NCI-H82 (cell line): Measurements from ENCODE around the gene DNAH6.

Source experiments
- DNase-seq: peaks from one replicate; lab custom pipeline; 2025; lab: John Stamatoyannopoulos, UW

Gene DNAH6

GRCh38 chr2:84631985-84632384 lies 115.7 kb downstream of the DNAH6 start:
- no peak for DNase-seq

- no peak for DNase-seq
Observed at GRCh38 chr2:84636080-84636971, 120.0 kb downstream of the DNAH6 start.

GRCh38 chr2:84639751-84640150 lies 123.5 kb downstream of the DNAH6 start:
- DNase-seq = no peak

GRCh38 chr2:84640411-84640810 lies 124.1 kb downstream of the DNAH6 start:
- DNase-seq = no peak

- no peak for DNase-seq
Observed at GRCh38 chr2:84641021-84641420, 124.7 kb downstream of the DNAH6 start.

GRCh38 chr2:84643991-84644390 lies 127.7 kb downstream of the DNAH6 start:
- peak; percentile 58 for DNase-seq

- DNase-seq = peak; percentile 3
Observed at GRCh38 chr2:84646514-84646913, 130.2 kb downstream of the DNAH6 start.

- DNase-seq = no peak
Observed at GRCh38 chr2:84647267-84647666, 131.0 kb downstream of the DNAH6 start.

GRCh38 chr2:84649058-84649457 lies 132.8 kb downstream of the DNAH6 start:
- DNase-seq = no peak

GRCh38 chr2:84649487-84650142 lies 133.3 kb downstream of the DNAH6 start:
- DNase-seq = no peak

- DNase-seq = no peak
Observed at GRCh38 chr2:84652431-84652830, 136.1 kb downstream of the DNAH6 start.

GRCh38 chr2:84653302-84653701 lies 137.0 kb downstream of the DNAH6 start:
- DNase-seq = no peak

- DNase-seq = no peak
Observed at GRCh38 chr2:84654414-84654813, 138.1 kb downstream of the DNAH6 start.

- no peak for DNase-seq
Observed at GRCh38 chr2:84669122-84669521, 152.8 kb downstream of the DNAH6 start.

GRCh38 chr2:84674099-84674498 lies 157.8 kb downstream of the DNAH6 start:
- no peak for DNase-seq

- no peak for DNase-seq
Observed at GRCh38 chr2:84674586-84674985, 158.3 kb downstream of the DNAH6 start.

GRCh38 chr2:84676295-84676694 lies 160.0 kb downstream of the DNAH6 start:
- no peak for DNase-seq

- no peak for DNase-seq
Observed at GRCh38 chr2:84678214-84678613, 161.9 kb downstream of the DNAH6 start.

- DNase-seq = no peak
Observed at GRCh38 chr2:84686783-84687476, 170.6 kb downstream of the DNAH6 start.

- DNase-seq = no peak
Observed at GRCh38 chr2:84687498-84688149, 171.3 kb downstream of the DNAH6 start.

GRCh38 chr2:84690225-84690624 lies 173.9 kb downstream of the DNAH6 start:
- no peak for DNase-seq

GRCh38 chr2:84694088-84694622 lies 177.9 kb downstream of the DNAH6 start:
- DNase-seq = no peak
